Gastrocnemius medialis (tissue), 4 donors: ENCODE measurements around the gene VGLL4.

Experiments used
- POLR2A ChIP-seq, 2 donors: fragments of 450-650 bp; IDR thresholded peaks; one replicate each; pipeline ENCODE4 v1.6.1; 2017; ENCODE audit warnings: antibody characterized with exemption in 2 of 2, mild to moderate bottlenecking in 2 of 2, moderate library complexity in 2 of 2
- TF ChIP-seq, protein P1 (sequence below), 5 experiments: fragments of 450-650 bp in 3 of 5; fragments of 200-600 bp in 2 of 5; sonication (generic) in 2 of 5; IDR thresholded peaks in 4 of 5; conservative IDR thresholded peaks in 1 of 5; 1 replicate in 4 of 5; 2 replicates in 1 of 5; pipeline ENCODE4 v1.5.1; 2016 to 2019; ENCODE audit warnings: antibody characterized with exemption in 5 of 5, mild to moderate bottlenecking in 3 of 5, moderate library complexity in 3 of 5

DNA sequence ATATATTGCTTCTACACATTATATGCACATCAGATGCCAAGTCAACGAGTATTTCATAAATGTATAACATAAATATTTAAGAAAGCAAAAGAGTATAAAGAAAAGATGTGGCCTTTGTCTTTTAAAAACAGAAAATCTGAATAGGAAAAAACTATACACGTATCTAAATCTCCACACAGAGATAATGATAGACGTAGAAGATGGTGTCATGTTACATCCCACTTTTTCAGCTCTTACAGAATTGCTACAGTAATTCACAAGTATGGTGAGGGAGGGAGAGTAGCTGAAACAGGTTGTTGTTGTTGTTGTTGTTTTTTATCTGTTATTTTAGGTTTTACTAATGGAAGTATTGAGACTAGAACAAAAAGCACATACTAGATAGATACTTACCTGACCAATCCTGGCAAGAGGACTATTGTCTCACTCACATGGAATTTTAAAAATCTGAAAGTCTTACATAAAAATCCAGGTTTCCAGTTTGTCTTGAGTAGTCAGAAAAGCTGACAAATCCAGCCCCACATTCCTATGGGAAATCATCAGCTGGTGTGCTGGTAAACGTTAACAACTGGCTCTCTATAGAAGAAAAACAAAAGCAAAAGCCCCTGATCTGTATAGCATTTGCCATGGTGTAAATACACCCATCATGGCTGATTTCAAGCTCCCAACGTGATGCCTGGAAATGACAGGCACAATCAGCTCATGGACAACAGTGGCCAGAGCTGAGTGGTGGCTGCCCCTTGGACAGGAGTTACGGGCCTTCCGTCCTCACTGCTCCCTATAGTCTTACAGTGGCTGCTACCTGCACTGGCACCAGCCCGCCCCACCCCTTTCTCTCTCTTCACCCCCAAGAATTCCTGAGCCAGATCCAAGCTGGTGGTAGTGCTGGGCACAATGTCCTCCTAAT lies 47.4 kb upstream of the VGLL4 start:
- no peak for TF ChIP-seq POLR2A (IDR thresholded peaks at IDR 0.05)
- TF ChIP-seq, protein P1, sequence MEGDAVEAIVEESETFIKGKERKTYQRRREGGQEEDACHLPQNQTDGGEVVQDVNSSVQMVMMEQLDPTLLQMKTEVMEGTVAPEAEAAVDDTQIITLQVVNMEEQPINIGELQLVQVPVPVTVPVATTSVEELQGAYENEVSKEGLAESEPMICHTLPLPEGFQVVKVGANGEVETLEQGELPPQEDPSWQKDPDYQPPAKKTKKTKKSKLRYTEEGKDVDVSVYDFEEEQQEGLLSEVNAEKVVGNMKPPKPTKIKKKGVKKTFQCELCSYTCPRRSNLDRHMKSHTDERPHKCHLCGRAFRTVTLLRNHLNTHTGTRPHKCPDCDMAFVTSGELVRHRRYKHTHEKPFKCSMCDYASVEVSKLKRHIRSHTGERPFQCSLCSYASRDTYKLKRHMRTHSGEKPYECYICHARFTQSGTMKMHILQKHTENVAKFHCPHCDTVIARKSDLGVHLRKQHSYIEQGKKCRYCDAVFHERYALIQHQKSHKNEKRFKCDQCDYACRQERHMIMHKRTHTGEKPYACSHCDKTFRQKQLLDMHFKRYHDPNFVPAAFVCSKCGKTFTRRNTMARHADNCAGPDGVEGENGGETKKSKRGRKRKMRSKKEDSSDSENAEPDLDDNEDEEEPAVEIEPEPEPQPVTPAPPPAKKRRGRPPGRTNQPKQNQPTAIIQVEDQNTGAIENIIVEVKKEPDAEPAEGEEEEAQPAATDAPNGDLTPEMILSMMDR (IDR thresholded peaks at IDR 0.05 in 4 of 5, conservative IDR thresholded peaks at IDR 0.05 in 1 of 5) = no peak
